HCT116 (cell line): ENCODE measurements around the gene GLRX3. TPM values are rescaled to one million over a fixed set of nuclear protein-coding genes. Genes with fewer than 3 reads are reported as not detected.
"Not testable (repeated sequence)": the region's sequence is repeated elsewhere in the genome, so short reads cannot be mapped to it uniquely, and the experiment has no call there.

ENCODE experiments used
- ATAC-seq: fragments of 200-7000 bp; cut with Tn5 transposase; 2 replicates; pipeline ENCODE4 v1.9.1; 2020; ENCODE audit warnings: mild to moderate bottlenecking, moderate library complexity
- BruUV-seq: library from RNA; stranded (reverse); fragments of 400-500 nt; replicated peaks from 2 replicates; lab custom pipeline; 2021; lab: Mats Ljungman, UMichigan
- CTCF ChIA-PET: fragments of 300-600 bp; sonication (Branson Sonifier 250); formaldehyde crosslinking; loops from one replicate; lab custom pipeline; 2021; ENCODE audit warnings: antibody characterized with exemption; lab: Charles Lee
- POLR2A ChIA-PET: fragments of 300-600, 350-600 bp; sonication (Branson Sonifier 250); formaldehyde crosslinking; loops from one replicate; lab custom pipeline; 2021; ENCODE audit warnings: antibody characterized with exemption; lab: Charles Lee
- RAD21 ChIA-PET, 2 experiments: fragments of 300-600 bp; sonication (Branson Sonifier 250); formaldehyde crosslinking; loops; one replicate each; lab custom pipeline; 2023; ENCODE audit warnings: low total read pairs in 2 of 2; ENCODE audit not compliant: uncharacterized antibody in 2 of 2, unreplicated experiment in 2 of 2, low non-redundant PET in 1 of 2; lab: Charles Lee
- DNase-seq: peaks from one replicate; pipeline ENCODE4 v3.0.0-alpha.2; 2010; ENCODE audit warnings: low read depth, low spot score
- H2AFZ ChIP-seq: fragments of 200-600 bp; shearing (Covaris generic), sonication (generic); 2 replicates; pipeline ENCODE4 v1.6.1; 2017; ENCODE audit warnings: low read depth, mixed run types, mixed read lengths, antibody characterized with exemption, low read length; ENCODE audit not compliant: poor library complexity, severe bottlenecking
- H3K27ac ChIP-seq: 2 replicates; pipeline ENCODE4 v1.5.1; 2012; ENCODE audit warnings: low read depth, low read length
- H3K27me3 ChIP-seq: fragments of 200-600 bp; sonication (generic); 2 replicates; pipeline ENCODE4 v1.6.1; 2016; ENCODE audit warnings: mixed run types, low read length, mixed read lengths; ENCODE audit not compliant: insufficient read depth
- H3K36me3 ChIP-seq, 2 experiments: fragments of 200-500 bp in 1 of 2; fragments of 200-600 bp in 1 of 2; sonication (Bioruptor generic) in 1 of 2; sonication (generic) in 1 of 2; 2 replicates each; pipeline versions ENCODE4 v1.5.1 to v1.6.1; 2014 to 2016; ENCODE audit warnings: low read length in 2 of 2, inconsistent platforms in 1 of 2, mixed read lengths in 1 of 2, mixed run types in 1 of 2; ENCODE audit not compliant: insufficient read depth in 2 of 2, control insufficient read depth in 1 of 2
- H3K4me1 ChIP-seq, 2 experiments: fragments of 200-600 bp in 1 of 2; sonication (generic) in 1 of 2; 2 replicates each; pipeline versions ENCODE4 v1.5.1 to v1.6.1; 2012 to 2017; ENCODE audit warnings: low read length in 2 of 2, inconsistent platforms in 1 of 2, mild to moderate bottlenecking in 1 of 2, mixed read lengths in 1 of 2, mixed run types in 1 of 2, moderate library complexity in 1 of 2; ENCODE audit not compliant: insufficient read depth in 2 of 2, control insufficient read depth in 1 of 2
- H3K4me2 ChIP-seq: fragments of 200-600 bp; sonication (generic); 2 replicates; pipeline ENCODE4 v1.6.1; 2017; ENCODE audit warnings: mixed run types, low read length, mixed read lengths
- H3K4me3 ChIP-seq, 2 experiments: fragments of 200-600 bp in 1 of 2; sonication (generic) in 1 of 2; replicated peaks in 1 of 2; 2 replicates each; pipeline ENCODE4 v1.5.1; 2011 to 2016; ENCODE audit warnings: low read length in 2 of 2, control low read depth in 1 of 2, low read depth in 1 of 2, mild to moderate bottlenecking in 1 of 2, mixed read lengths in 1 of 2, mixed run types in 1 of 2
- H3K79me2 ChIP-seq: fragments of 200-600 bp; sonication (generic); 2 replicates; pipeline ENCODE4 v1.6.1; 2017; ENCODE audit warnings: mild to moderate bottlenecking, mixed run types, low read length, moderate library complexity, mixed read lengths; ENCODE audit not compliant: insufficient read depth
- H3K9ac ChIP-seq: fragments of 200-600 bp; sonication (generic); 2 replicates; pipeline ENCODE4 v1.6.1; 2016; ENCODE audit warnings: low read length, mixed read lengths
- H3K9me2 ChIP-seq: fragments of 200-600 bp; sonication (generic), shearing (Covaris generic); 2 replicates; pipeline ENCODE4 v1.6.1; 2017; ENCODE audit warnings: mixed run types, mild to moderate bottlenecking, moderate library complexity; ENCODE audit not compliant: insufficient read depth
- H3K9me3 ChIP-seq, 2 experiments: fragments of 200-500 bp in 1 of 2; fragments of 200-600 bp in 1 of 2; sonication (Bioruptor generic) in 1 of 2; sonication (generic) in 1 of 2; 2 replicates each; pipeline ENCODE4 v1.6.1; 2014 to 2017; ENCODE audit warnings: low read length in 2 of 2, mixed read lengths in 2 of 2, inconsistent platforms in 1 of 2, low read depth in 1 of 2, mild to moderate bottlenecking in 1 of 2, mixed run types in 1 of 2, moderate library complexity in 1 of 2; ENCODE audit not compliant: control insufficient read depth in 1 of 2, insufficient read depth in 1 of 2
- H4K20me1 ChIP-seq: fragments of 200-600 bp; sonication (generic), shearing (Covaris generic); 2 replicates; pipeline ENCODE4 v1.6.1; 2017; ENCODE audit warnings: mixed run types, mild to moderate bottlenecking, moderate library complexity; ENCODE audit not compliant: insufficient read depth
- CBX3 ChIP-seq: IDR thresholded peaks from 2 replicates; pipeline ENCODE4 v1.6.1; 2012; ENCODE audit warnings: low read depth
- CEBPB ChIP-seq: IDR thresholded peaks from 2 replicates; pipeline ENCODE4 v1.6.1; 2012; ENCODE audit warnings: low read depth
- EZH2 ChIP-seq: fragments of 200-600 bp; sonication (generic); IDR thresholded peaks from 2 replicates; pipeline ENCODE4 v1.6.1; 2017; ENCODE audit warnings: antibody characterized with exemption, mixed run types
- EZH2phosphoT487 ChIP-seq: fragments of 200-600 bp; IDR thresholded peaks from 2 replicates; pipeline ENCODE4 v1.6.1; 2018; ENCODE audit warnings: antibody characterized with exemption, borderline replicate concordance
- FOSL1 ChIP-seq: IDR thresholded peaks from 2 replicates; pipeline ENCODE4 v1.6.1; 2012; ENCODE audit warnings: low read depth
- JUND ChIP-seq: IDR thresholded peaks from 2 replicates; pipeline ENCODE4 v1.6.1; 2012
- POLR2A ChIP-seq: IDR thresholded peaks from 2 replicates; pipeline ENCODE4 v1.7.0; 2011; ENCODE audit warnings: borderline replicate concordance; ENCODE audit not compliant: insufficient read depth, insufficient read length; ENCODE audit errors: extremely low read depth
- RAD21 ChIP-seq: IDR thresholded peaks from 2 replicates; pipeline ENCODE4 v1.6.1; 2012; ENCODE audit warnings: low read depth, mild to moderate bottlenecking
- SIN3A ChIP-seq: IDR thresholded peaks from 2 replicates; pipeline ENCODE4 v1.6.1; 2012; ENCODE audit warnings: low read depth
- SP1 ChIP-seq: IDR thresholded peaks from 2 replicates; pipeline ENCODE4 v1.6.1; 2012; ENCODE audit warnings: low read depth
- SRF ChIP-seq: IDR thresholded peaks from 2 replicates; pipeline ENCODE4 v1.6.1; 2012; ENCODE audit warnings: low read depth
- TCF7L2 ChIP-seq: IDR thresholded peaks from 2 replicates; pipeline ENCODE4 v1.7.0; 2011; ENCODE audit warnings: borderline replicate concordance, inconsistent platforms; ENCODE audit not compliant: insufficient read depth, insufficient read length; ENCODE audit errors: extremely low read depth
- YY1 ChIP-seq: IDR thresholded peaks from 2 replicates; pipeline ENCODE4 v1.6.1; 2011; ENCODE audit warnings: low read length, low read depth, moderate library complexity, mild to moderate bottlenecking; ENCODE audit not compliant: insufficient replicate concordance; ENCODE audit errors: extremely low read depth
- ZFX ChIP-seq: fragments of 450-650 bp; IDR thresholded peaks from 2 replicates; pipeline ENCODE4 v1.6.1; 2017
- ZNF274 ChIP-seq: fragments of 200-500 bp; sonication (Bioruptor generic); IDR thresholded peaks from 2 replicates; pipeline ENCODE4 v1.6.1; 2014; ENCODE audit warnings: mild to moderate bottlenecking, low read depth, low read length, inconsistent platforms
- intact Hi-C: fragments of 100-400 bp; cut with micrococcal nuclease; formaldehyde crosslinking; loops from 2 replicates; pipeline ENCODE4 v1.10.0; 2022
- total RNA-seq: library from RNA; stranded (reverse); gene quantifications from one replicate; pipeline ENCODE4 v1.2.1, GENCODE V29; 2021; ENCODE audit not compliant: unreplicated experiment
- TF ChIP-seq, protein P1 (sequence below): IDR thresholded peaks from 2 replicates; pipeline ENCODE4 v1.6.1; 2012
- TF ChIP-seq, protein P2 (sequence below), 3 experiments: fragments of 200-600 bp in 1 of 3; sonication (generic) in 1 of 3; IDR thresholded peaks in 2 of 3; conservative IDR thresholded peaks in 1 of 3; 2 replicates each; pipeline ENCODE4 v1.5.1; 2012 to 2017; ENCODE audit warnings: low read depth in 2 of 3, low read length in 2 of 3, antibody characterized with exemption in 1 of 3, borderline replicate concordance in 1 of 3, control low read depth in 1 of 3, mild to moderate bottlenecking in 1 of 3, mixed read lengths in 1 of 3, mixed run types in 1 of 3, moderate library complexity in 1 of 3; ENCODE audit not compliant: insufficient read depth in 1 of 3
- TF ChIP-seq, protein P3 (sequence below): IDR thresholded peaks from 2 replicates; pipeline ENCODE4 v1.6.1; 2012
- TF ChIP-seq, protein P4 (sequence below): IDR thresholded peaks from 2 replicates; pipeline ENCODE4 v1.6.1; 2011; ENCODE audit warnings: mild to moderate bottlenecking, low read length, moderate library complexity; ENCODE audit not compliant: insufficient replicate concordance; ENCODE audit errors: extremely low read depth

GLRX3 gene
- total RNA-seq, 1 experiment from 2014 or later = 59.1 TPM

DNA sequence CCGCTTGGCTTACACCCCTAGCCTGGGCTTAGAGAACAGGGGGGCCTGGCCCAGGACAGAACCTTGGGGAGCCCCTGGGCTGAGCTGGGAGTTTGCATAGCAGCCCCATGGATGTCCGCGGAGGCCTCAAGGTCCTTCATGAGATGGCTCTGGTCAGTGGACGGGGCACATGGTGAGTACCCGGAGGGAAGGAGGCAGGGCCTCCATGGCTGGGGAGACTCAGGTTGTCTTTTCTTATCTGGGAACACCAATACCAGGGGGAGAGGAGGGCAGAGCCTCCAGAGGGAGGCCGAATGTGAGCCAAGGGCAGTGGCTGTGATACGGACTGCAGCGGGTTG, 64.8 kb downstream of the GLRX3 start:
- Histone ChIP-seq H3K36me3 (no peaks in the 10 kb centered on the region), H2AFZ (no peak overlapping the region), H3K4me3 (no peak overlapping the region), H3K9me2 (no peaks in the 10 kb centered on the region), H3K9me3 (no peaks in the 10 kb centered on the region), H4K20me1 (no peaks in the 10 kb centered on the region), H3K4me1 (no peaks in the 10 kb centered on the region), H3K79me2 (no peaks in the 10 kb centered on the region), H3K4me2 (no peak overlapping the region), H3K27ac (no peak overlapping the region), H3K9ac (no peak overlapping the region), H3K27me3 (no peaks in the 10 kb centered on the region)
- CTCF ChIA-PET = no interaction called here
- RAD21 ChIA-PET = no interaction called here
- intact Hi-C loops = no loop called here
- BruUV-seq = no TSS peak
- no peak for DNase-seq
- POLR2A ChIA-PET = no interaction called here
- TF ChIP-seq EZH2phosphoT487 = no peak
- no peak for TF ChIP-seq FOSL1
- TF ChIP-seq SP1 = no peak
- no peak for TF ChIP-seq SRF
- TF ChIP-seq, protein P1, sequence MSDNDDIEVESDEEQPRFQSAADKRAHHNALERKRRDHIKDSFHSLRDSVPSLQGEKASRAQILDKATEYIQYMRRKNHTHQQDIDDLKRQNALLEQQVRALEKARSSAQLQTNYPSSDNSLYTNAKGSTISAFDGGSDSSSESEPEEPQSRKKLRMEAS = no peak
- TF ChIP-seq, protein P2, sequence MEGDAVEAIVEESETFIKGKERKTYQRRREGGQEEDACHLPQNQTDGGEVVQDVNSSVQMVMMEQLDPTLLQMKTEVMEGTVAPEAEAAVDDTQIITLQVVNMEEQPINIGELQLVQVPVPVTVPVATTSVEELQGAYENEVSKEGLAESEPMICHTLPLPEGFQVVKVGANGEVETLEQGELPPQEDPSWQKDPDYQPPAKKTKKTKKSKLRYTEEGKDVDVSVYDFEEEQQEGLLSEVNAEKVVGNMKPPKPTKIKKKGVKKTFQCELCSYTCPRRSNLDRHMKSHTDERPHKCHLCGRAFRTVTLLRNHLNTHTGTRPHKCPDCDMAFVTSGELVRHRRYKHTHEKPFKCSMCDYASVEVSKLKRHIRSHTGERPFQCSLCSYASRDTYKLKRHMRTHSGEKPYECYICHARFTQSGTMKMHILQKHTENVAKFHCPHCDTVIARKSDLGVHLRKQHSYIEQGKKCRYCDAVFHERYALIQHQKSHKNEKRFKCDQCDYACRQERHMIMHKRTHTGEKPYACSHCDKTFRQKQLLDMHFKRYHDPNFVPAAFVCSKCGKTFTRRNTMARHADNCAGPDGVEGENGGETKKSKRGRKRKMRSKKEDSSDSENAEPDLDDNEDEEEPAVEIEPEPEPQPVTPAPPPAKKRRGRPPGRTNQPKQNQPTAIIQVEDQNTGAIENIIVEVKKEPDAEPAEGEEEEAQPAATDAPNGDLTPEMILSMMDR (IDR thresholded peaks at IDR 0.05 in 2 of 3, conservative IDR thresholded peaks at IDR 0.05 in 1 of 3; ENCODE audit: borderline replicate concordance in 1 of 3, insufficient read depth in 1 of 3, low read depth in 2 of 3, low read length in 2 of 3) = no peak
- TF ChIP-seq SIN3A = no peak
- TF ChIP-seq ZNF274 = no peak
- TF ChIP-seq POLR2A = no peak
- TF ChIP-seq CEBPB = no peak
- no peak for TF ChIP-seq YY1
- TF ChIP-seq CBX3 = no peak
- TF ChIP-seq JUND = no peak
- TF ChIP-seq RAD21 = no peak
- TF ChIP-seq TCF7L2 = no peak
- no peak for TF ChIP-seq EZH2
- TF ChIP-seq ZFX = no peak
- TF ChIP-seq, protein P3, sequence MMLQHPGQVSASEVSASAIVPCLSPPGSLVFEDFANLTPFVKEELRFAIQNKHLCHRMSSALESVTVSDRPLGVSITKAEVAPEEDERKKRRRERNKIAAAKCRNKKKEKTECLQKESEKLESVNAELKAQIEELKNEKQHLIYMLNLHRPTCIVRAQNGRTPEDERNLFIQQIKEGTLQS = no peak
- TF ChIP-seq, protein P4, sequence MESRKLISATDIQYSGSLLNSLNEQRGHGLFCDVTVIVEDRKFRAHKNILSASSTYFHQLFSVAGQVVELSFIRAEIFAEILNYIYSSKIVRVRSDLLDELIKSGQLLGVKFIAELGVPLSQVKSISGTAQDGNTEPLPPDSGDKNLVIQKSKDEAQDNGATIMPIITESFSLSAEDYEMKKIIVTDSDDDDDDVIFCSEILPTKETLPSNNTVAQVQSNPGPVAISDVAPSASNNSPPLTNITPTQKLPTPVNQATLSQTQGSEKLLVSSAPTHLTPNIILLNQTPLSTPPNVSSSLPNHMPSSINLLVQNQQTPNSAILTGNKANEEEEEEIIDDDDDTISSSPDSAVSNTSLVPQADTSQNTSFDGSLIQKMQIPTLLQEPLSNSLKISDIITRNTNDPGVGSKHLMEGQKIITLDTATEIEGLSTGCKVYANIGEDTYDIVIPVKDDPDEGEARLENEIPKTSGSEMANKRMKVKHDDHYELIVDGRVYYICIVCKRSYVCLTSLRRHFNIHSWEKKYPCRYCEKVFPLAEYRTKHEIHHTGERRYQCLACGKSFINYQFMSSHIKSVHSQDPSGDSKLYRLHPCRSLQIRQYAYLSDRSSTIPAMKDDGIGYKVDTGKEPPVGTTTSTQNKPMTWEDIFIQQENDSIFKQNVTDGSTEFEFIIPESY = no peak
- no peak for ATAC-seq

DNA sequence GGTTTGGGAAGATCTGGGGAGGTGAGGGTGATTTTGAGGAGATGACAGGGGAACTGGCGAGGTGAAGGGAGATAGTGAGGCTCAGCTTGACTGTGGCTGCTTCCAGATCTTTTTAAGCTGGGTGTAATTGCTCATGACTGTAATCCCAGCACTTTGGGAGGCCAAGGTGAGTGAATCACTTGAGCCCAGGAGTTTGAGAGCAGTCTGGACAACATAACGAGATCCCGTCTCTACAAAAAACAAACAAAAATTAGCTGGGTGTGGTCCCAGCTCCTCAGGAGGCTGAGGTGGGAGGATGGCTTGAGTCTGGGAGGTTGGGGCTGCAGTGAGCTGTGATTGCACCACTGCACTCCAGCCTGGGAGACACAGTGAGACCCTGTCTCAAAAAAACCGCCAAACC, 66.0 kb downstream of the GLRX3 start:
- H3K4me3 ChIP-seq, intact Hi-C loops, BruUV-seq, H3K4me2 ChIP-seq, H3K79me2 ChIP-seq, H3K9ac ChIP-seq, POLR2A ChIA-PET, H3K9me2 ChIP-seq, H3K4me1 ChIP-seq, H3K9me3 ChIP-seq, H4K20me1 ChIP-seq, H3K36me3 ChIP-seq, DNase-seq, RAD21 ChIA-PET, ATAC-seq, H3K27ac ChIP-seq, H3K27me3 ChIP-seq, H2AFZ ChIP-seq, CTCF ChIA-PET: not testable (repeated sequence)
